HuH-7 (cell line): ENCODE results near the gene NFKB1.
"Not testable (repeated sequence)": the region's sequence is repeated elsewhere in the genome, so short reads cannot be mapped to it uniquely, and the experiment has no call there.

ENCODE experiments used
- DNase-seq: peaks from one replicate; pipeline ENCODE4 v3.0.0; 2011; ENCODE audit warnings: low spot score

NFKB1 gene

GRCh38 chr4:102500696-102501446 lies at the start of gene NFKB1:
NFKB1 (plus strand) TSS chr4:102501359; CDS start chr4:102525519, 24,160 bp downstream.
- peak; percentile 44 for DNase-seq

GRCh38 chr4:102452854-102453253 lies 48.3 kb upstream of the NFKB1 start:
- no peak for DNase-seq

GRCh38 chr4:102453827-102454226 lies 47.3 kb upstream of the NFKB1 start:
- DNase-seq: no peak

- DNase-seq: no peak
These were observed 46.9 kb upstream of the NFKB1 start for GRCh38 chr4:102454268-102454667.

- no peak for DNase-seq
These were observed 46.0 kb upstream of the NFKB1 start for GRCh38 chr4:102454981-102455685.

GRCh38 chr4:102455750-102456149 lies 45.4 kb upstream of the NFKB1 start:
- no peak for DNase-seq

- no peak for DNase-seq
These were observed 34.9 kb upstream of the NFKB1 start for GRCh38 chr4:102466298-102466697.

GRCh38 chr4:102469806-102470205 lies 31.4 kb upstream of the NFKB1 start:
- no peak for DNase-seq

GRCh38 chr4:102472441-102473013 lies 28.6 kb upstream of the NFKB1 start:
- no peak for DNase-seq

GRCh38 chr4:102473476-102473875 lies 27.7 kb upstream of the NFKB1 start:
- DNase-seq: no peak

- DNase-seq: no peak
These were observed 26.2 kb upstream of the NFKB1 start for GRCh38 chr4:102474736-102475504.

- DNase-seq: no peak
These were observed 23.5 kb upstream of the NFKB1 start for GRCh38 chr4:102477657-102478056.

- DNase-seq: no peak
These were observed 23.0 kb upstream of the NFKB1 start for GRCh38 chr4:102478186-102478585.

GRCh38 chr4:102479832-102480231 lies 21.3 kb upstream of the NFKB1 start:
- not testable (repeated sequence) for DNase-seq

GRCh38 chr4:102483120-102483519 lies 18.0 kb upstream of the NFKB1 start:
- DNase-seq: no peak

GRCh38 chr4:102483990-102484692 lies 17.0 kb upstream of the NFKB1 start:
- DNase-seq: not testable (repeated sequence)

GRCh38 chr4:102492531-102493241 lies 8.5 kb upstream of the NFKB1 start:
- no peak for DNase-seq

GRCh38 chr4:102493257-102493656 lies 7.9 kb upstream of the NFKB1 start:
- no peak for DNase-seq

GRCh38 chr4:102493794-102494193 lies 7.4 kb upstream of the NFKB1 start:
- no peak for DNase-seq

- DNase-seq: no peak
These were observed 6.6 kb upstream of the NFKB1 start for GRCh38 chr4:102494603-102495002.

- DNase-seq: no peak
These were observed 3.2 kb upstream of the NFKB1 start for GRCh38 chr4:102497986-102498385.
